Measurements from ENCODE around the gene CHST13. TPM values are rescaled to one million over a fixed set of nuclear protein-coding genes. Genes with fewer than 3 reads are reported as not detected.

CHST13 gene
- total RNA-seq, 1 experiment from 2014 or later: 1.3 TPM

GRCh38 chr3:126525091-126525852, 1.3 kb downstream of the CHST13 start:
- no peak for DNase-seq
- TF ChIP-seq CTCF (IDR thresholded peaks at IDR 0.05; ENCODE audit: unreplicated experiment): no peak
- peak overlapping the region; percentile 68 for H3K4me3 Mint-ChIP-seq (ENCODE audit: low read depth, unreplicated experiment)
- peaks cover 20% of the 10 kb centered on the region for H3K4me1 Mint-ChIP-seq (ENCODE audit: low read depth, unreplicated experiment)
- peaks cover 51% of the 10 kb centered on the region for H3K27me3 Mint-ChIP-seq (ENCODE audit: unreplicated experiment)
- CTCF ChIA-PET: interaction anchor here (0.6 to 1.1 kb wide), 2 partner anchors 13 to 944 kb away, joined by 3 read pairs; no protein-coding TSS in a partner anchor
- H3K9me3 Mint-ChIP-seq (ENCODE audit: low read depth, unreplicated experiment): no peaks in the 10 kb centered on the region
- intact Hi-C loops (cut with micrococcal nuclease; ENCODE audit: unreplicated experiment): loop anchor here (10.0 kb wide), 2 partner anchors 130 to 930 kb away; partner anchors contain the start of gene TXNRD3
- peaks cover 5% of the 10 kb centered on the region for H3K36me3 Mint-ChIP-seq (ENCODE audit: insufficient read depth, unreplicated experiment)
- BruUV-seq (replicated peaks): no TSS peak
- H3K27ac Mint-ChIP-seq (ENCODE audit: unreplicated experiment): no peak overlapping the region

GRCh38 chr3:126525853-126526667, 2.1 kb downstream of the CHST13 start:
- peaks cover 20% of the 10 kb centered on the region for H3K4me1 Mint-ChIP-seq (ENCODE audit: low read depth, unreplicated experiment)
- no TSS peak for BruUV-seq (replicated peaks)
- intact Hi-C loops (cut with micrococcal nuclease; ENCODE audit: unreplicated experiment): loop anchor here (10.0 kb wide), 2 partner anchors 129 to 929 kb away; partner anchors contain the start of gene TXNRD3
- peaks cover 5% of the 10 kb centered on the region for H3K36me3 Mint-ChIP-seq (ENCODE audit: insufficient read depth, unreplicated experiment)
- H3K27me3 Mint-ChIP-seq (ENCODE audit: unreplicated experiment): peaks cover 43% of the 10 kb centered on the region
- DNase-seq: no peak
- H3K4me3 Mint-ChIP-seq (ENCODE audit: low read depth, unreplicated experiment): no peak overlapping the region
- H3K27ac Mint-ChIP-seq (ENCODE audit: unreplicated experiment): no peak overlapping the region
- TF ChIP-seq CTCF (IDR thresholded peaks at IDR 0.05; ENCODE audit: unreplicated experiment): no peak
- H3K9me3 Mint-ChIP-seq (ENCODE audit: low read depth, unreplicated experiment): no peaks in the 10 kb centered on the region
- CTCF ChIA-PET: interaction anchor here (1.3 kb wide), 1 partner anchor 14 kb away, joined by 3 read pairs; no protein-coding TSS in a partner anchor

- CTCF ChIA-PET: interaction anchor here (1.3 kb wide), 1 partner anchor 14 kb away, joined by 3 read pairs; no protein-coding TSS in a partner anchor
- no peak for TF ChIP-seq CTCF (IDR thresholded peaks at IDR 0.05; ENCODE audit: unreplicated experiment)
- peaks cover 5% of the 10 kb centered on the region for H3K36me3 Mint-ChIP-seq (ENCODE audit: insufficient read depth, unreplicated experiment)
- no peak overlapping the region for H3K4me3 Mint-ChIP-seq (ENCODE audit: low read depth, unreplicated experiment)
- H3K4me1 Mint-ChIP-seq (ENCODE audit: low read depth, unreplicated experiment): peaks cover 20% of the 10 kb centered on the region
- peaks cover 40% of the 10 kb centered on the region for H3K27me3 Mint-ChIP-seq (ENCODE audit: unreplicated experiment)
- intact Hi-C loops (cut with micrococcal nuclease; ENCODE audit: unreplicated experiment): loop anchor here (10.0 kb wide), 2 partner anchors 128 to 928 kb away; partner anchors contain the start of gene TXNRD3
- no peak overlapping the region for H3K27ac Mint-ChIP-seq (ENCODE audit: unreplicated experiment)
- no TSS peak for BruUV-seq (replicated peaks)
- H3K9me3 Mint-ChIP-seq (ENCODE audit: low read depth, unreplicated experiment): no peaks in the 10 kb centered on the region
- no peak for DNase-seq
Observed at GRCh38 chr3:126526668-126527005, 2.7 kb downstream of the CHST13 start.

- Mint-ChIP-seq H3K27ac (ENCODE audit: unreplicated experiment) (no peak overlapping the region), H3K4me1 (ENCODE audit: low read depth, unreplicated experiment) (peaks cover 20% of the 10 kb centered on the region), H3K9me3 (ENCODE audit: low read depth, unreplicated experiment) (no peaks in the 10 kb centered on the region), H3K27me3 (ENCODE audit: unreplicated experiment) (peaks cover 40% of the 10 kb centered on the region), H3K4me3 (ENCODE audit: low read depth, unreplicated experiment) (no peak overlapping the region), H3K36me3 (ENCODE audit: insufficient read depth, unreplicated experiment) (peaks cover 5% of the 10 kb centered on the region)
- no TSS peak for BruUV-seq (replicated peaks)
- intact Hi-C loops (cut with micrococcal nuclease; ENCODE audit: unreplicated experiment): loop anchor here (10.0 kb wide), 2 partner anchors 128 to 928 kb away; partner anchors contain the start of gene TXNRD3
- DNase-seq: no peak
- CTCF ChIA-PET: interaction anchor here (0.6 to 1.3 kb wide), 2 partner anchors 15 to 1467 kb away, joined by 3 to 4 read pairs; no protein-coding TSS in a partner anchor
- TF ChIP-seq CTCF (IDR thresholded peaks at IDR 0.05; ENCODE audit: unreplicated experiment): no peak
Observed at GRCh38 chr3:126527006-126527405, 3.1 kb downstream of the CHST13 start.

Data from Calu3 (cell line).